HG02973 (cell line): Measurements from ENCODE around the gene PRSS22.
"Not testable (repeated sequence)": the region's sequence is repeated elsewhere in the genome, so short reads cannot be mapped to it uniquely, and the experiment has no call there.

Experiments used
- ATAC-seq: cut with Tn5 transposase; IDR thresholded peaks from one replicate; pipeline ENCODE4 v1.9.1; 2021; ENCODE audit warnings: moderate library complexity; ENCODE audit not compliant: unreplicated experiment

Gene PRSS22, protein sequence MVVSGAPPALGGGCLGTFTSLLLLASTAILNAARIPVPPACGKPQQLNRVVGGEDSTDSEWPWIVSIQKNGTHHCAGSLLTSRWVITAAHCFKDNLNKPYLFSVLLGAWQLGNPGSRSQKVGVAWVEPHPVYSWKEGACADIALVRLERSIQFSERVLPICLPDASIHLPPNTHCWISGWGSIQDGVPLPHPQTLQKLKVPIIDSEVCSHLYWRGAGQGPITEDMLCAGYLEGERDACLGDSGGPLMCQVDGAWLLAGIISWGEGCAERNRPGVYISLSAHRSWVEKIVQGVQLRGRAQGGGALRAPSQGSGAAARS

DNA sequence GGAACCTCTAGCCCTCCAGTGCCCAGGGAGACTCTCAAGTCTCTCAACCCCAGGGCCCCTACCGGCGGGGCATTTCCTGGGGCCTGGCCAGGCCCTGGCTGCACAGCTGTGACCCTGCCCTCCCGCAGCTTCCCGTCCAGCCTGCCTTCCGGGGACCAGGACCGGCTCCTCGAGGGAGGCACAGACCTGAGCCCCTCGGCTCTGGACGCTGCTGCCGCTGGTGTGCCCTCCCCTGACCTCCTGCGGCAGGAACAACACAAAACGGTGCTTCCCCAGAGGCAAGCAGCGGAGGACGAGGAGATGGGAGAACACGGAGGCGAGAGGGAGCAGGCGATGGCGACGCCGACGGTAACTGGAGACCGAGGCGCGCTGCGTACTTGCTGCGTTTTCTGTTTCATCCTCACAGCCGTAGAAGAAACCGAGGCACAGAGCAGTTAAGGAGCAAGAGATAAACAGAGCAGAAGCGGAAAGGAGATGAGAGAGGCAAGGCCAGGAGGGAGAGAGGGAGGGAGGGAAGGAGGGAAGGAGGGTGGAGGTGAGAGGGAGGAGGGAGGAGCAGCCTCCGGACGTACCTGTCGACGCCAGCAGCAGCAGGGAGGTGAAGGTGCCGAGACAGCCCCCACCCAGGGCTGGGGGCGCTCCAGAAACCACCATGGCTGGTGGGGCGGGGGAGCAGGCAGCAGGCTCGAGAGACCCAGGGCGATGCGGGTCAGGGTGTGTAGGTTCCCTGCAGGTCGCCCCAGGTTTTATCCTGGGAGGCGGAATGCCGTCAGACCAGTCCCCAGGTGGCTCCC is at the start of gene PRSS22:
Gene PRSS22, minus strand, starts transcription at position 720 of the 794 bp plus-strand sequence. Its CDS starts 66 bp downstream, at position 654.
- no peak for ATAC-seq

- not testable (repeated sequence) for ATAC-seq
These were observed 49.2 kb upstream of the PRSS22 start for GRCh38 chr16:2907084-2907753.

- ATAC-seq = no peak
These were observed 48.0 kb upstream of the PRSS22 start for GRCh38 chr16:2905988-2906387.

- peak; percentile 61 for ATAC-seq
These were observed 47.4 kb upstream of the PRSS22 start for GRCh38 chr16:2905241-2905987.

DNA sequence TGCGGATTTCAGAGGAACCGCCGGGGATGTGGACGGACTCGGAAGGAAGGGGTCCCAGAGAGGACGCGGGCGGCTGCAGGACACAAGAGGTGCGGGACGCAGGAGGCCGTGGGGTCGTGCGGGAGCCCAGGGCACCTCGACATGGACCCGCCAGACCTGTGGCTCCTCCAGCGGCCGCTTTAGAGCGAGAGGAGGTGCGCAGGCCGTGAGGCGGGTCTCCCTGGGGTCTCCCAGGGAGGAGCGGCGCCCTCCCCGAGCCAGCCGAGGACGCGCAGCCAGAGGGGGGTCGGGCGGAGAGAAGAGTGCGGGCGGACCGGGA is 46.9 kb upstream of the PRSS22 start:
- ATAC-seq = peak; percentile 1

DNA sequence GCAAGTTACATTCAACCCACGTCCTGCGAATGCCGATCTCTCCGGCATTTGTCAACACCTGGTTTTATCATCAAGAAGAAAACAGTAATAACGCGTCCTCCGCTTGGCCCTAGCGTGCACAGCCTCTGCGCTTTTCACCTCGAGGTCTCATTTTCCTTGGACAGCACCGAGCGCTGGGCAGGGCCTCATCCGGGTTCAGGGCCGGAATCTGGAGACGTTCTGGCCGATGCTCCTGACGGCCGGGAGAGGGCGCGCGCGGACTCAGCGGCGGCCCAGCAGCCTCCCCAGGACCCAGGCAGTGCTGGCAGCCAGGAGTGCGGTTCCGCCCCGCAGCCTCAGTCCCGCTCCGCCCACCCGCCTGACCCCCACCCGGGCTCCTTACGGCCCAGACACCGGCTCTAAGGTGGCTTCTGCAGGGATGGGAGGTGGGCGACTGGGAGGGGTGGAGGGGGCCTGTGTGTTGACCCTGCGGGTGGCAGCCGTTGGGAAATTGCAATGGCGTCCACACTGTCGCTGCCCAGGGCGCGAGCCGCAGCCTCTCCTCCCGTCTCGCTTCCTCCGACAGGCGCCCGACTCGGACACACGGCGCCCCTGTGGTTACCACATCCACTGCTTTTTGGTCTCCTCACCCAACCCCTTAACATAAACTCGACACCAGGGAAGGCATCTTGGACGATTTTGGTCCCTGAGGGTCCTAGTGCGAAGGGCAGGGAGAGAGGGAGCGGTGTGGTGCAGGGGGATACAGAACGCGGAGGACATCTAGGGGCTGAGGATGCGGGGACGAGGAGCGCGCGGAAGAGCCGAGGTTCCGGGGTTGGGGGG is 46.3 kb upstream of the PRSS22 start:
- peak; percentile 45 for ATAC-seq

DNA sequence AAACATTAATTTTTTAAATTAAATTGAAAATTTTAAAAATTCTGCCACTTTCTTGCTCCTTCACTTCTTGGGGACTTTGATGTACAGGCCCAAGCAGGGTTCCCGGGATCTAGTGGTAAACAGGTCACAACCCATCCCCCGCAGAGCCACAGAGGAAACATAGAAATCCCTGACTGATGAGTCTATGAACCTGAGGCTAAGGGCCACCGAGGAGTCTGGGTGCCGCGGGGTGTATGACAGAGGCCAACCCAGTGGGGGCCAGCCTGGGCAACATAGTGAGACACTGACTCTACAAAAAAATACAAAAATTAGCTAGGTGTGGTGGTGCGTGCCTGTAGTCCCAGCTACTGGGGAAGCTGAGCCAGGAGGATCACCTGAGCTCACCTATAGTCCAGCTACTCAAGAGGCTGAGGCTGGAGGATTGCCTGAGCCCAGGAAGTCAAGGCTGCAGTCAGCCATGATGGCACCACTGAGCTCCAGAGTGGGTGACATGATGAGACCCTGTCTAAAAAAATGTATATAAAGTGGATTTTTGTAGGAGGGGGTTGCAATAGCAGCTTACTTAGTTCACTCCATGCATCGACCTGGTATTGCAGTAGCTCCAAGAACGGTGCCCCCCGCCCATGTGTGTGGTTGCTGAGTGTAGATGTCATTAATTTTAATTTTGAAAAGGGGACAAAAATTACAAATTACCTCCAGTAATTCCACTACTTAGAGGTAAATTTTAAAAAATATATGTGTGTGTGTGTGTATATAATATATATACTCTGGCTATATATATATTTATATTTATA is 44.6 kb upstream of the PRSS22 start:
- no peak for ATAC-seq

DNA sequence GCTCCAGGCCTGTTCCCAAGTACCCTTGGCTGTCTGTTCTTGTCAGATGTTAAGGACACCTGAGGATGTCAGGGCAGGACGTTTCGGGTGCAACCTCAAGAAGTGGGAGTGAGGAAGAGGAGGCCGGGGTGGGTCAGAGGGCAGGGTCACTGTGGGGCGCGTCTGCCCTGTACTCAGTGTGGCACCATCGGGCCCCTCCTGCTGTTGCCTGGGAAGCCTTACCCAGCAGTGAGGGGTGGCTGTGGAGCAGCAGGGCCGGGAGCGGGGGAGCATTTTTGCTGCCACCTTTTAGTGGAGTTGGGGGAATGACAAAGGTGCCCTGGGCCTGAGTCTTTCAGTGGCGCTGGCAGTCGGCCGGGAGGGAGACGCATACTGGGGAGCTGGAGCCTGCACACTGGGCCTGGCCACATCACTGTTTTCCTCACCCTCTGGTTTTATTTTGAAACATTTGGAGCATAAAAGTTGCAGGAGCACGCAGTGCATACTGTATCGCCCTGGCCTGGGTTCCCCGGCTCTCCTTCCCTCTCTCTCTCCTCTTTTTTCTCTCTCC is 42.6 kb upstream of the PRSS22 start:
- no peak for ATAC-seq

DNA sequence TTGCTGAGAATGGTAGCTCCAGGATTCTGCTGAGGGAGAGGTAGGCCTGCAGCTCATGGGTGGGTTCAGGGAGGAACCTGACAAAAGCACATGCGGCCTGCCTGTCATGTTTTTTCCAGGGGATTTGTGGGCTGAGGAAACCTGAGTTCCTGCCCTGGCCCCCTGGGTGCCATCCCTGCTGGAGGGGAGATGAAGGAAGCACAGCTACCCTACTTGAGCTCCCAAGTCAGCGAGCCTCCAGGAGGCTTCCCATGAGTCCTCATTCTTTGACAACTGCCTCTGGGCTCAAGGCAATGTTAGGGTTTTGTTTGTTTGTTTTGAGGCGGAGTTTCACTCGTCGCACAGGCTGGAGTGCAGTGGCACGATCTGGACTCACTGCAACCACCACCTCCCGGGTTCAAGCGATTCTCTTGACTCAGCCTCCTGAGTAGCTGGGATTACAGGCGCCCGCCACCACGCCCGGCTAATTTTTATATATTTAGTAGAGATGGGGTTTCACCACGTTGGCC is 41.6 kb upstream of the PRSS22 start:
- no peak for ATAC-seq

- no peak for ATAC-seq
These were observed 41.0 kb upstream of the PRSS22 start for GRCh38 chr16:2898831-2899563.

DNA sequence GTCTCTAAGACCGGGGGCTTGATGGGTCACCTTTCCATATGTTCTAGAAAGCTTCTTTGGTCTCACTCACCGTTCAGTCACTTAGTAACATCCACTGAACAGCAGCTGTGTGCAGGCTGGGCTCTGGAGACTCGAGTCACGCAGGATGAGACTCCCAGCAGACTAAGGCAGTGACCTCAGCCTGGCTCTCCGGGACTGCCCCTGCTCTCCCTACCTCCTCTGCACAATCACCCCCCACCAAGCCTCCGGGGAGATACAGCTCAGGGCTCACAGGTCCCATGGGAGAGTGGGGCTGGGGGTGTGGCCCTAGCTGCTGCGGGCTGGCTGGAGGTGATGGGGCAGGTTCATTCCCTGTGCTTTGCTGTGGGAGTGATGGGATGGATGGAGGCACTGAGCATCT is 39.1 kb upstream of the PRSS22 start:
- no peak for ATAC-seq

DNA sequence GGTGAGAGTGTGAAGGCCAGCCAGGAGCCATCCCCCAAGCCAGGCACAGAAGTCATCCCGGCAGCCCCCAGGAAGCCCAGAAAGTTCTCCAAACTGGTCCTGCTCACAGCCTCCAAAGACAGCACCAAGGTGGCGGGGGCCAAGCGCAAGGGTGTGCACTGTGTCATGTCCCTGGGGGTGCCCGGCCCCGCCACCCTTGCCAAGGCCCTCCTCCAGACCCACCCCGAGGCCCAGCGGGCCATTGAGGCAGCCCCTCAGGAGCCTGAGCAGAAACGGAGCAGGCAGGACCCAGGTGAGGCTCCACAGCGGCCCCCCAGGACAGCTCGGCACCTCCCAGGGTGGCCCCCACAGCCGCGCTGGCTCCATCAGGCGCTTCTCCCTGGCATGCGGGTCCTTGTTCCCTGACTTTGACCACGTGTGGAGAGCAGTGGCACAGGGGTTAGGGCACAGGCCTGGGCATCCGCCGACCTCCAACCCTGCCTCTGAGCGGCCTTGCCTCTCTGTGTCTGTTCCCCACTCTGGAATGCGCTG is 38.6 kb upstream of the PRSS22 start:
- no peak for ATAC-seq

GRCh38 chr16:2895813-2896212 is 37.8 kb upstream of the PRSS22 start:
- no peak for ATAC-seq

- ATAC-seq = no peak
These were observed 36.3 kb upstream of the PRSS22 start for GRCh38 chr16:2894231-2894630.

DNA sequence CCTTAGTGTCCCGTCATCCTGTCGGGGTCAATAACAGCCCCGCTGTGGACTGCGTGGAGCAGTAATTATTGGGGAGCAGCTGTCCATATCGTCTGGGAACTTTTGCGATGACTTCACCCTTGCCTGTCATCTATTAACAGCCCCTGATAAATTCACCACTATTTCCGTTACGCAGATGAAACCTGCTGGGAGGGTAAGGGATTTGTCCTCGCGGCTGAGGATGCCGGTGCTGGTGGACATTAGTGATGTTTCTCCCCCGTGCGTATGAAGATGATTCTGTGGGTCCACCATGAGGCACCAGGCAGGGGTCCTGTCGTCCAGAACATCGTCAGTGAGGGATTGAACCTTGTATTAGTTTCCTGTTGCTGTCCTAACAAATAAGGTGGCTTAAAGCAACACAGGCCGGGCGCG is 26.1 kb upstream of the PRSS22 start:
- no peak for ATAC-seq

DNA sequence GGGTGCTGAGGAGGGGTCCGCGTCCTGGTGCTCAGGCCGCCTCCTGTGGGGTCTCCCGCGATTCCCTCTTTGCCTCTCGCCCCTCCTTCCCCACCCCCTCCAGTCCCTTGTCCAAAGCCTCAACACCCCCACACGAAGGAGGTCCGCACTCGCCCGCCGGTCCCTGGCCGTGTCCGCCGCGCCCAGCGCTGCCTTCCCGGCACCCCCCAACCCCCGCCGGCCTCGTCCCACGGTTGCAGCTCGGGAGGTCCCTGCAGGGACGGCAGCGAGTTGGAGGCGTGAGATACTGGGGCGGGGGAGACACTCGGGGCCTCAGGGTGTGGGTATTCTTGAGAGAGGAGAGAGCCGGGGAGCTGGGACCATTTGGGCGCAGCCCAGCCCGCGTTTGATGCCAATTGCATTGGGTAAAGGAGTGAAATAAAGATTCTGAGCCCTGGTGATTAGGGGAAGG is 25.5 kb upstream of the PRSS22 start:
- no peak for ATAC-seq

GRCh38 chr16:2882650-2883457 is 24.9 kb upstream of the PRSS22 start, which contains the start of gene FLYWCH2:
Gene FLYWCH2 (plus strand): TSS chr16:2883215. CDS start chr16:2896450, 13,235 bp downstream.
- ATAC-seq = peak; percentile 76
